Peyer's patch (tissue), 4 donors: ENCODE results near the gene SKOR1. TPM values are rescaled to one million over a fixed set of nuclear protein-coding genes. Genes with fewer than 3 reads are reported as not detected.

Source experiments
- DNase-seq, 3 donors: peaks; one replicate each; pipeline ENCODE4 v3.0.0-alpha.2; 2017 to 2019
- H3K27ac ChIP-seq, 4 donors: fragments of 200-600 bp; sonication (generic); one replicate each; pipeline ENCODE4 v1.5.1; 2016 to 2019
- H3K27me3 ChIP-seq, 2 donors: fragments of 200-600 bp; sonication (generic); one replicate each; pipeline ENCODE4 v1.5.1; 2019
- H3K36me3 ChIP-seq, 3 donors: fragments of 200-600 bp; sonication (generic); one replicate each; pipeline ENCODE4 v1.5.1; 2016 to 2019
- H3K4me1 ChIP-seq, 4 donors: fragments of 200-600 bp; sonication (generic); one replicate each; pipeline ENCODE4 v1.5.1; 2016 to 2019
- H3K4me3 ChIP-seq, 4 donors: fragments of 200-600 bp; sonication (generic); 1 replicate in 3 of 4; 2 replicates in 1 of 4; pipeline ENCODE4 v1.5.1; 2016 to 2019; ENCODE audit warnings: mild to moderate bottlenecking in 1 of 4
- H3K9me3 ChIP-seq, 4 donors: fragments of 200-600 bp; sonication (generic); one replicate each; pipeline ENCODE4 v1.5.1; 2016 to 2019; ENCODE audit warnings: mild to moderate bottlenecking in 1 of 4
- POLR2A ChIP-seq, 2 donors: fragments of 450-650 bp; IDR thresholded peaks; one replicate each; pipeline ENCODE4 v1.5.1; 2017; ENCODE audit warnings: antibody characterized with exemption in 2 of 2, mild to moderate bottlenecking in 2 of 2, moderate library complexity in 2 of 2
- total RNA-seq, 4 donors: library from RNA; depleted of rRNA; stranded (reverse); fragments of >200 nt; gene quantifications; one replicate each; pipeline ENCODE4 v1.1.0, GENCODE V29; 2016
- TF ChIP-seq, protein P1 (sequence below), 6 experiments: fragments of 450-650 bp in 4 of 6; fragments of 200-600 bp in 2 of 6; sonication (generic) in 1 of 6; IDR thresholded peaks; one replicate each; pipeline ENCODE4 v1.5.1; 2017 to 2019; ENCODE audit warnings: antibody characterized with exemption in 6 of 6, mild to moderate bottlenecking in 3 of 6, moderate library complexity in 1 of 6

The SKOR1 gene
- total RNA-seq, 4 donors from 2014 or later, result 1.2 to 5.0 (median 1.6) TPM

DNA sequence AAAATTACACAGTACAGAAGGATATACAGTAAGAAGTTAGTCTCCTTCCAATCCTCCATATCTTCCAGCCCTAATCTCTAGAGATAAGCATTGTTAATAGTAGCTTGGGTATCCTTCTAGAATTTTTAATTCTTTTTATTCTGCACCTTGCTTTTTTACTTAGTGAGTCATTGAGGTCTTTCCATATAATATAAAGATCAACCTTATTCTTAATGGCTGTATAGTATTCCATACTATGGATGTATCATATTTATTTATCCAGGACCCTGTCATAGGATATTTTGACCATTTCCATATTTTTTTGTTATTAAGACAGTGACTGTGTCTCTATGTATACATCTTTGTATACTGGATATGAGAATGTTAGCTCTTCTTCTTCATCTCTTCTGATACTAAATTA lies 36.3 kb upstream of the SKOR1 start:
- no peak for DNase-seq
- H3K4me1 ChIP-seq, result peaks cover 0 to 3% (median 0%) of the 10 kb centered on the region in 4 donors
- no peak overlapping the region for H3K4me3 ChIP-seq
- TF ChIP-seq POLR2A (IDR thresholded peaks at IDR 0.05), result no peak
- TF ChIP-seq, protein P1, sequence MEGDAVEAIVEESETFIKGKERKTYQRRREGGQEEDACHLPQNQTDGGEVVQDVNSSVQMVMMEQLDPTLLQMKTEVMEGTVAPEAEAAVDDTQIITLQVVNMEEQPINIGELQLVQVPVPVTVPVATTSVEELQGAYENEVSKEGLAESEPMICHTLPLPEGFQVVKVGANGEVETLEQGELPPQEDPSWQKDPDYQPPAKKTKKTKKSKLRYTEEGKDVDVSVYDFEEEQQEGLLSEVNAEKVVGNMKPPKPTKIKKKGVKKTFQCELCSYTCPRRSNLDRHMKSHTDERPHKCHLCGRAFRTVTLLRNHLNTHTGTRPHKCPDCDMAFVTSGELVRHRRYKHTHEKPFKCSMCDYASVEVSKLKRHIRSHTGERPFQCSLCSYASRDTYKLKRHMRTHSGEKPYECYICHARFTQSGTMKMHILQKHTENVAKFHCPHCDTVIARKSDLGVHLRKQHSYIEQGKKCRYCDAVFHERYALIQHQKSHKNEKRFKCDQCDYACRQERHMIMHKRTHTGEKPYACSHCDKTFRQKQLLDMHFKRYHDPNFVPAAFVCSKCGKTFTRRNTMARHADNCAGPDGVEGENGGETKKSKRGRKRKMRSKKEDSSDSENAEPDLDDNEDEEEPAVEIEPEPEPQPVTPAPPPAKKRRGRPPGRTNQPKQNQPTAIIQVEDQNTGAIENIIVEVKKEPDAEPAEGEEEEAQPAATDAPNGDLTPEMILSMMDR (IDR thresholded peaks at IDR 0.05), result no peak
- H3K27me3 ChIP-seq, result no peaks in the 10 kb centered on the region
- no peaks in the 10 kb centered on the region for H3K36me3 ChIP-seq
- no peak overlapping the region for H3K27ac ChIP-seq
- H3K9me3 ChIP-seq, result no peaks in the 10 kb centered on the region

- TF ChIP-seq, protein P1 (IDR thresholded peaks at IDR 0.05), result no peak
- TF ChIP-seq POLR2A (IDR thresholded peaks at IDR 0.05), result no peak
- DNase-seq, result no peak
- H3K36me3 ChIP-seq, result no peaks in the 10 kb centered on the region
- H3K27ac ChIP-seq, result no peak overlapping the region
- peaks cover 0 to 3% (median 0%) of the 10 kb centered on the region in 4 donors for H3K9me3 ChIP-seq
- no peaks in the 10 kb centered on the region for H3K27me3 ChIP-seq
- no peak overlapping the region for H3K4me3 ChIP-seq
- no peaks in the 10 kb centered on the region for H3K4me1 ChIP-seq
These were observed 34.5 kb upstream of the SKOR1 start for GRCh38 chr15:67790610-67791319.

GRCh38 chr15:67792250-67792942 lies 32.9 kb upstream of the SKOR1 start:
- no peak for DNase-seq
- H3K4me3 ChIP-seq, result no peak overlapping the region
- no peak overlapping the region for H3K27ac ChIP-seq
- no peaks in the 10 kb centered on the region for H3K27me3 ChIP-seq
- TF ChIP-seq, protein P1 (IDR thresholded peaks at IDR 0.05), result no peak
- TF ChIP-seq POLR2A (IDR thresholded peaks at IDR 0.05), result no peak
- peaks cover 0 to 3% (median 0%) of the 10 kb centered on the region in 4 donors for H3K9me3 ChIP-seq
- H3K36me3 ChIP-seq, result no peaks in the 10 kb centered on the region
- no peaks in the 10 kb centered on the region for H3K4me1 ChIP-seq

GRCh38 chr15:67794832-67795574 lies 30.3 kb upstream of the SKOR1 start:
- DNase-seq, result no peak
- no peaks in the 10 kb centered on the region for H3K36me3 ChIP-seq
- H3K27me3 ChIP-seq, result no peaks in the 10 kb centered on the region

More at GRCh38 chr15:67794832-67795574, 30.3 kb upstream of the SKOR1 start:
- Histone ChIP-seq H3K4me3 (no peak overlapping the region), H3K4me1 (no peaks in the 10 kb centered on the region), H3K9me3 (peaks cover 0 to 3% (median 0%) of the 10 kb centered on the region in 4 donors), H3K27ac (no peak overlapping the region)
- TF ChIP-seq, protein P1 (IDR thresholded peaks at IDR 0.05), result no peak
